NCI-H82 treated with DMSO at 0.1 percent for 48 hours (cell line): ENCODE results near the gene ROBO3.

Experiments used
- DNase-seq: peaks from one replicate; lab custom pipeline; 2025; ENCODE audit not compliant: unreplicated experiment; lab: John Stamatoyannopoulos, UW

ROBO3 gene

GRCh38 chr11:124841840-124842239 is 23.4 kb upstream of the ROBO3 start:
- no peak for DNase-seq

GRCh38 chr11:124842305-124842704 is 22.9 kb upstream of the ROBO3 start:
- no peak for DNase-seq

- no peak for DNase-seq
Observed at GRCh38 chr11:124843616-124843910, 21.7 kb upstream of the ROBO3 start.

GRCh38 chr11:124844664-124845079 is 20.6 kb upstream of the ROBO3 start:
- DNase-seq, result no peak

- no peak for DNase-seq
Observed at GRCh38 chr11:124846070-124846673, 19.1 kb upstream of the ROBO3 start.

- no peak for DNase-seq
Observed at GRCh38 chr11:124859171-124859570, 6.1 kb upstream of the ROBO3 start.

GRCh38 chr11:124861670-124862069 is 3.6 kb upstream of the ROBO3 start:
- DNase-seq, result no peak

GRCh38 chr11:124863137-124863825 is 2.0 kb upstream of the ROBO3 start:
- peak; percentile 32 for DNase-seq

GRCh38 chr11:124863826-124864165 is 1.4 kb upstream of the ROBO3 start:
- no peak for DNase-seq

GRCh38 chr11:124864176-124864891 is 898 bp upstream of the ROBO3 start:
- DNase-seq, result no peak

GRCh38 chr11:124864892-124865180 is 396 bp upstream of the ROBO3 start:
- no peak for DNase-seq

- no peak for DNase-seq
Observed at GRCh38 chr11:124865902-124866851, 945 bp downstream of the ROBO3 start.

- DNase-seq, result no peak
Observed at GRCh38 chr11:124867700-124868099, 2.5 kb downstream of the ROBO3 start.

GRCh38 chr11:124868331-124869274 is 3.4 kb downstream of the ROBO3 start:
- no peak for DNase-seq

GRCh38 chr11:124869331-124869730 is 4.1 kb downstream of the ROBO3 start:
- DNase-seq, result no peak

GRCh38 chr11:124869856-124870387 is 4.7 kb downstream of the ROBO3 start:
- no peak for DNase-seq

- no peak for DNase-seq
Observed at GRCh38 chr11:124870430-124870829, 5.2 kb downstream of the ROBO3 start.

- no peak for DNase-seq
Observed at GRCh38 chr11:124872280-124872679, 7.0 kb downstream of the ROBO3 start.

GRCh38 chr11:124872741-124873140 is 7.5 kb downstream of the ROBO3 start:
- DNase-seq, result no peak

GRCh38 chr11:124873951-124874350 is 8.7 kb downstream of the ROBO3 start:
- DNase-seq, result no peak
